Fibroblast of skin of left biceps (primary cell): ENCODE measurements around the gene IL20RA.
A peak's percentile ranks its signal among the peaks of the same experiment; 100 is the strongest.
"Not testable (repeated sequence)": the region's sequence is repeated elsewhere in the genome, so short reads cannot be mapped to it uniquely, and the experiment has no call there.

Source experiments
- DNase-seq, 2 experiments: peaks; one replicate each; pipeline ENCODE4 v3.0.0-alpha.2; 2013; ENCODE audit warnings: low read depth in 2 of 2

IL20RA gene

GRCh38 chr6:137044366-137045221 lies at the start of gene IL20RA:
Gene IL20RA, minus strand, starts transcription at chr6:137044965. Its CDS starts 237 bp downstream, at chr6:137044728.
- DNase-seq: no peak

GRCh38 chr6:137093183-137094069 lies 48.7 kb upstream of the IL20RA start:
- no peak for DNase-seq

DNA sequence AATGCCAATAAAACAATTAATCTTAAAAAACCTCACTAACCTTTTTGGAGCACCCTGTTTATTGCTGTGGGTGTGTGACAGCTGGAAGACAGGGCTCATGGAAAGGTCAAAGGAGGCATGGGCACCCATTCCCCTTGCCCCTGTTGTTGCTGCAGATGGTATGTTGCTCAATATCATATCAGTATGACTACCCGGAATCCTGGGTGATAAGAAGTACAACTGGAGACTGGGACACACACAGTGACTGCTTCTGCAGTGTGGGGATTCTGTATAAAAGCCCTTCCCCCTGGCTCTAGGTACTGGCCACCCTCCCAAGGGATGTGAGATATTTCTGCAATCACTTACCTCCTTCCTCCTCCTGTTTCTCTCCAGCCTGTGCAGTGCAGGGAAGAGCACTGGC lies 47.3 kb upstream of the IL20RA start:
- DNase-seq: no peak

GRCh38 chr6:137089305-137089704 lies 44.5 kb upstream of the IL20RA start:
- no peak for DNase-seq

GRCh38 chr6:137087902-137088301 lies 43.1 kb upstream of the IL20RA start:
- DNase-seq: no peak

DNA sequence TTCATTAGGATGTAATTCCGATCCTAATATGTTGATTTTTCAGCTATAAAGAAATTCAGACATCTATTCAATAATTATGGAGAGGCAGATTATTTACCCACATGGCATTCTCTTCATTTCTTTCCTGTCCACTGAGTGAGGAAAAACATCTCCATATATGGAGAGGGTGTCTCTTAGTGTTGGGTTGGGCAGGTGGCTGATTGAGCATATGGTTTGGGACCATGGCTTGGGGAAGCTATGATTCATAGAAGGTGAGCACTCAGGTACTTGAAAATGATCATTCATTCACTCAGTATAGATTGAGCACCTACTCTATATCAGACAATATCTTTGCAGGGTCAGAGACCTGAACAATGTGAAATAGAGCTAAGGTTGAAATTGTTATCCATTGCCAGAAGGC lies 41.3 kb upstream of the IL20RA start:
- no peak for DNase-seq

DNA sequence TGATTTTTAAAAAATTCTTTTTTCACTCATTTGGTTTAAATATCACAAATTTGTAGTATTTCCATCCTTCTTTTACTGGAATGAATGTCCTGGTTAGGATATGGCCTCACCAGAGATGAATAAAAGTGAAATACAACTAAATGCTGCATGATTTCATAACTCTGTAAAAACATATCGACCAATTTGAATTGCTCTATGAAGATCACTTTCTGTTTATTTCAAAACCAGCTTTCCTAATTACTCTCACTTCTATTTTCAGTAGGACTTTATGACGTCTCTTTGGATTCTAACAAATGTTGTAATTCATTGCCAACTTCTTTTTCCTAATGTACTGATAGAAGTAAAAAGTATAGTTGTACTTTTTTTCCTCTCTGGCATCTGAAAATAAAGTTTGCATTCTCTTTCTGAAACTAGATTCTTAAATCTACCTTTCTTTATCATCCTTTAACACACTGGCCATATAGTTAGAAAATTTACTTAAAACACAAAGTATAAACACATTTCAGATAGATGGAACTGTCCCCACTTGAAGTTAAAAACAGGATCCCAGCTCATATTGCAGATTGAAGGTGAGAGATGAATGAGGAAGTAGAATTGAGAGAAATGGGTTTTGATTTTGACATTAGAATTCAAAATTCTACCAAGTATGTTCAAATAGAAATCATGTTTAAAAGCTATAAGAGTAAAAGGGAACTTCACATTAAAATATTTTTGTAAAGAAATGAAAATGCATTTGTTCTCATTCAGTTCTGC lies 40.3 kb upstream of the IL20RA start:
- DNase-seq: no peak

DNA sequence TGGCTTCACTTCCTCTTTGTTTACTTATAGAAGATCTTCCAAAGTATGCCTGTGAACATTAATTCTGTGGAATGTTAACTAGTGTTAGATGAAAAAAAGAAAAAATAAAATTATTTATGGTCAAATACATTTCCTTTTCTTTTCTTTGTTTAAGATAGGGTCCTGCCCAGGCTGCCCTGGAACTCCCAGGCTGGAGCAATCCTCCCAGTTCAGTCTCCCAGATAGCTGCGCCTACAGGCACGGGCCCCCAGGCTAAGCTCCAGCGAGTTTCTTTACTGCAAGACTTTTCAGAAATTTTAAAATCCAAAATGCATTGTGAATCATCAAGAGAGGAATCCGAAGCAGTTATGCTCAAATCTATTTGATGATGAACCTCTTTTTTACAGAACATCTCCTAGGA lies 39.3 kb upstream of the IL20RA start:
- no peak for DNase-seq

DNA sequence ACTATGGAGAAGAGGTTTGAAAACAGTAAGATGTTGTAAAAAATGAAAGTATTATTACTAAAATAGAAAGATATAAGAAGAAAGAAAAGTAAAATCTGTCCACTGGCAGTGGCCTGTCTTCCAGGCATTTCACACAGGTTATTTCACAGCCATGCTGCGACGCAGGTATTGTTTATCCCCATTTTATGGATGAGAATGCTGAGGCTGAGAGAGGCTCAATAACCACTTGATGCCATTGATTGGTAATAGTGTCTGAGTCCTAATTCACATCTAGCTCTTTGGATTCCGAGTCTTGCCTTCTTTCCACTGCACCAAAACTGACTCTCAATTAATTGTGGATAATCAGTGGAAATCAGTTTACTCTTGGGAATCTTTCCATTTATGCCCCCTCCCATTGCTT lies 37.2 kb upstream of the IL20RA start:
- DNase-seq: no peak

- DNase-seq: no peak
Measured at GRCh38 chr6:137080711-137081110, 35.9 kb upstream of the IL20RA start.

- DNase-seq: peak; percentile 4 to 10
Measured at GRCh38 chr6:137076277-137077068, 31.7 kb upstream of the IL20RA start.

- DNase-seq: not testable (repeated sequence)
Measured at GRCh38 chr6:137075790-137076189, 31.0 kb upstream of the IL20RA start.

DNA sequence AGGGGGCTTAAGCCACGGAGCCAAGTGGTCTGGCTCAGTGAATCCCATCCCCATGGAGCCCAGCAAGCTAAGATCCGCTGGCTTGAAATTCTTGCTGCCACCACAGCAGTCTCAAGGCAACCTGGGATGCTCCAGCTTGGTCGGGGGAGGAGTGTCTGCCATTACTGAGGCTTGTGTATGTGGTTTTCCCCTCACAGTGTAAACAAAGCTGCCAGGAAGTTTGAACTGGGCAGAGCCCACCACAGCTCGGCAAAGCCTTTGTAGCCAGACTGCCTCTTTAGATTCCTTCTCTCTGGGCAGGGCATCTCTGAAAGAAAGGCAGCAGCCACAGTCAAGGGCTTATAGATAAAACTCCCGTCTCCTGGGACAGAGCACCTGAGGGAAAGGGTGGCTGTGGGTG lies 25.5 kb upstream of the IL20RA start:
- no peak for DNase-seq

- DNase-seq: no peak
Measured at GRCh38 chr6:137067399-137067798, 22.6 kb upstream of the IL20RA start.

GRCh38 chr6:137058037-137058436 lies 13.3 kb upstream of the IL20RA start:
- no peak for DNase-seq

DNA sequence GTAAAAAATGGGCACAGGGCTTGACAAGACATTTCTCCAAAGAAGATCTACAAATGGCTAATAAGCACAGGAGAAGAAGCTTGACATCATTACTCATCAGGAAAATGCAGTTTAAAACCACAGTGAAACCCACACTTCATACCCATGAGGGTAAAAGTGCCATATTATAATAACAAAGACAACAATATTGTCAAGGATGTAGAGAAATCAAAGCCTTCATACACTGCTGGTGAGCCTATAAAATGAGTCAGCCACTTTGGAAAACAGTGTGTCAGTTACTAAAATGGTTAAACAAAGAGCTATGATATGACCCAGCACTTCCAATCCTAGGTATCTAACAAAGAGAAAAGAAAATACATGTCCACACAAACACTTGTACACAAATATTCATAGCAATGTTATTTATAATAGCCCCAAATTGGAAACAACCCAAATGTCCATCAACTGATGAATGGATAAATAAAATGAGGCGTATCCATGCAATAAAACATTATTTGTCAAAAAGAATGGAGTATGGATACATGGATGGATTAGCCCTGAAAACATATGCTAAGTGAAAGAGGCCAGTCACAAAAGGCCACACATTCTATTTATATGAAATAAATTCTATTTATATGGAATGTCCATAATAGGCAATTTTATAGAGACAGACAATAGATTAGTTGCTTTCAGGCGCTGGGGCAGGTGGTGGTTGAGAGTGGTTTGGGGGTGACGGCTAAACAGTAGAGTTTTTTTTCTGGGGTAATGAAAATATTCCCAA lies 11.5 kb upstream of the IL20RA start:
- DNase-seq: no peak

- DNase-seq: no peak
Measured at GRCh38 chr6:137051790-137052472, 7.2 kb upstream of the IL20RA start.

DNA sequence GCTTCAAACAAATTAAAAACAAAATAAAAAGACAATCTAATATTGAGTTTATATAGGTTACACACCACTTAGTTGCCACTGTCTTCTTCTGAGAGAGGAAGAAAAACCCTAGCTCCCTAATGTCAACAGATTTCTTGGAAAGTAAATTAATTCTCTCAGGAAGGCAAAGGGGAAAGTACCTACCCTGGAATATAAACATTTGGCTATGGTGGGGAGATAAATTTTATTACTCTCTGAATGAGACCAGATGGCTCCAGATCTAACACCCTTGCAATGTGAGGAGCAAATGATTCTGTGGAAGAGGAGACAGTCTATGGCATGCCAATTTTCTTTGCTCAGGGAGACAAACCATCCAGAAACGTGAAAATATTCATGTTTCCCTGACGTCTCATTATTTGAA lies 4.3 kb upstream of the IL20RA start:
- DNase-seq: no peak

GRCh38 chr6:137046871-137047412 lies 2.2 kb upstream of the IL20RA start:
- no peak for DNase-seq
